ENCODE results near the gene SYNE2. TPM values are rescaled to one million over a fixed set of nuclear protein-coding genes. Genes with fewer than 3 reads are reported as not detected.

SYNE2 gene
- total RNA-seq, 1 experiment from 2014 or later = 37.5 TPM

DNA sequence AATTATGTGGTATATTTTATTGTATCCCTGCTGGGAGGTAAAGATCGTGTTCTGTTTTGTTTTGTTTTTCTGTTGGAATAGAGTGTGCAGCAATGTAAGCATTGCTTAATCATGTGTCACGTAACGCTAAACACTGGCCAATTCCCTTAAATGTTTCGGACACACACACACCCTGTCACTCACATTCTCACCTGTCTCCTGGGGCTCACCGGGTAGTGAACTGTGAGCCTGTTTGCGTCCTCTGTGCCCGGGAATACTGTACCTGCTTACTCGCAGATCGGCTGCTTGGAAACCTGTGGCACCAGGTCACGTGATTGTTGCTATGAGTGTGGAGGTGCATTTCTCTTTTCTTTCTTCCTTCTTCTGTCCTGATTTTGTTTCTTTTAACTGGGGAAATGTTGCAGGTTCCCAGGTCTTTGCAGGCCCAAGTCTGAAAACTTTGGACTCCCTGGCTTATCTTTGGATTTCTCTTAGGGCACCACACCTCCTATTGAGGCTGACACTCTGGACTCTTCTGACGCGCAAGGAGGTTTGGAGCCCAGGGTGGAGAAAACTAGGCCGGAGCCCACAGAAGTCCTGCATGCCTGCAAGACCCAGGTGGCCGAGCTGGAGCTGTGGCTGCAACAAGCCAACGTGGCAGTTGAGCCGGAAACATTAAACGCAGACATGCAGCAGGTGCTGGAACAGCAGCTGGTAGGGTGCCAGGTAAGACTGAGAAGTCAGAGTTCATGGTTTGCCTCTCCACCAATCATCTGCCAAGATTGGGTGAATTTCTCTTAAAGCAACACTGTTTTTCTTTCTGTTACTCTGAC, 260.3 kb downstream of the SYNE2 start:
- Histone ChIP-seq H3K4me3 (ENCODE audit: low read depth in 2 of 2, low read length in 2 of 2) (no peak overlapping the region), H3K27ac (ENCODE audit: low read length) (no peak overlapping the region), H3K9me3 (ENCODE audit: control insufficient read depth, insufficient read depth, low read depth, low read length) (no peaks in the 10 kb centered on the region), H3K36me3 (ENCODE audit: control insufficient read depth, insufficient read depth, low read length) (no peaks in the 10 kb centered on the region), H3K4me1 (ENCODE audit: control insufficient read depth, insufficient read depth, low read length) (no peaks in the 10 kb centered on the region), H3K27me3 (ENCODE audit: control insufficient read depth, insufficient read depth, low read length) (no peaks in the 10 kb centered on the region)
- BruUV-seq (replicated peaks) = no TSS peak
- DNase-seq (ENCODE audit: low read depth, low spot score) (no peak), ATAC-seq (no peak)
- TF ChIP-seq, protein P1, sequence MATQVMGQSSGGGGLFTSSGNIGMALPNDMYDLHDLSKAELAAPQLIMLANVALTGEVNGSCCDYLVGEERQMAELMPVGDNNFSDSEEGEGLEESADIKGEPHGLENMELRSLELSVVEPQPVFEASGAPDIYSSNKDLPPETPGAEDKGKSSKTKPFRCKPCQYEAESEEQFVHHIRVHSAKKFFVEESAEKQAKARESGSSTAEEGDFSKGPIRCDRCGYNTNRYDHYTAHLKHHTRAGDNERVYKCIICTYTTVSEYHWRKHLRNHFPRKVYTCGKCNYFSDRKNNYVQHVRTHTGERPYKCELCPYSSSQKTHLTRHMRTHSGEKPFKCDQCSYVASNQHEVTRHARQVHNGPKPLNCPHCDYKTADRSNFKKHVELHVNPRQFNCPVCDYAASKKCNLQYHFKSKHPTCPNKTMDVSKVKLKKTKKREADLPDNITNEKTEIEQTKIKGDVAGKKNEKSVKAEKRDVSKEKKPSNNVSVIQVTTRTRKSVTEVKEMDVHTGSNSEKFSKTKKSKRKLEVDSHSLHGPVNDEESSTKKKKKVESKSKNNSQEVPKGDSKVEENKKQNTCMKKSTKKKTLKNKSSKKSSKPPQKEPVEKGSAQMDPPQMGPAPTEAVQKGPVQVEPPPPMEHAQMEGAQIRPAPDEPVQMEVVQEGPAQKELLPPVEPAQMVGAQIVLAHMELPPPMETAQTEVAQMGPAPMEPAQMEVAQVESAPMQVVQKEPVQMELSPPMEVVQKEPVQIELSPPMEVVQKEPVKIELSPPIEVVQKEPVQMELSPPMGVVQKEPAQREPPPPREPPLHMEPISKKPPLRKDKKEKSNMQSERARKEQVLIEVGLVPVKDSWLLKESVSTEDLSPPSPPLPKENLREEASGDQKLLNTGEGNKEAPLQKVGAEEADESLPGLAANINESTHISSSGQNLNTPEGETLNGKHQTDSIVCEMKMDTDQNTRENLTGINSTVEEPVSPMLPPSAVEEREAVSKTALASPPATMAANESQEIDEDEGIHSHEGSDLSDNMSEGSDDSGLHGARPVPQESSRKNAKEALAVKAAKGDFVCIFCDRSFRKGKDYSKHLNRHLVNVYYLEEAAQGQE (IDR thresholded peaks at IDR 0.05; ENCODE audit: insufficient read depth in 1 of 2, low read depth in 2 of 2, low read length in 1 of 2) = no peak
- TF ChIP-seq POLR2AphosphoS5 (IDR thresholded peaks at IDR 0.05; ENCODE audit: low read depth, low read length) (no peak), SIN3A (IDR thresholded peaks at IDR 0.05; ENCODE audit: borderline replicate concordance, insufficient read depth, low read depth, low read length) (no peak), TCF7L2 (IDR thresholded peaks at IDR 0.05; ENCODE audit: low read depth, low read length) (no peak)
- TF ChIP-seq, protein P2, sequence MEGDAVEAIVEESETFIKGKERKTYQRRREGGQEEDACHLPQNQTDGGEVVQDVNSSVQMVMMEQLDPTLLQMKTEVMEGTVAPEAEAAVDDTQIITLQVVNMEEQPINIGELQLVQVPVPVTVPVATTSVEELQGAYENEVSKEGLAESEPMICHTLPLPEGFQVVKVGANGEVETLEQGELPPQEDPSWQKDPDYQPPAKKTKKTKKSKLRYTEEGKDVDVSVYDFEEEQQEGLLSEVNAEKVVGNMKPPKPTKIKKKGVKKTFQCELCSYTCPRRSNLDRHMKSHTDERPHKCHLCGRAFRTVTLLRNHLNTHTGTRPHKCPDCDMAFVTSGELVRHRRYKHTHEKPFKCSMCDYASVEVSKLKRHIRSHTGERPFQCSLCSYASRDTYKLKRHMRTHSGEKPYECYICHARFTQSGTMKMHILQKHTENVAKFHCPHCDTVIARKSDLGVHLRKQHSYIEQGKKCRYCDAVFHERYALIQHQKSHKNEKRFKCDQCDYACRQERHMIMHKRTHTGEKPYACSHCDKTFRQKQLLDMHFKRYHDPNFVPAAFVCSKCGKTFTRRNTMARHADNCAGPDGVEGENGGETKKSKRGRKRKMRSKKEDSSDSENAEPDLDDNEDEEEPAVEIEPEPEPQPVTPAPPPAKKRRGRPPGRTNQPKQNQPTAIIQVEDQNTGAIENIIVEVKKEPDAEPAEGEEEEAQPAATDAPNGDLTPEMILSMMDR (IDR thresholded peaks at IDR 0.05) = no peak
- intact Hi-C loops (cut with micrococcal nuclease; ENCODE audit: unreplicated experiment) = no loop called here
- ChIA-PET POLR2A (interaction anchor here (0.6 kb wide), 1 partner anchor 10 kb away, joined by 4 read pairs; no protein-coding TSS in a partner anchor), CTCF (no interaction called here)
- in situ Hi-C loops (cut with HindIII; ENCODE audit: low pct_unique_long_range_greater_than_20kb, low sequenced_read_pairs) = no loop called here

DNA sequence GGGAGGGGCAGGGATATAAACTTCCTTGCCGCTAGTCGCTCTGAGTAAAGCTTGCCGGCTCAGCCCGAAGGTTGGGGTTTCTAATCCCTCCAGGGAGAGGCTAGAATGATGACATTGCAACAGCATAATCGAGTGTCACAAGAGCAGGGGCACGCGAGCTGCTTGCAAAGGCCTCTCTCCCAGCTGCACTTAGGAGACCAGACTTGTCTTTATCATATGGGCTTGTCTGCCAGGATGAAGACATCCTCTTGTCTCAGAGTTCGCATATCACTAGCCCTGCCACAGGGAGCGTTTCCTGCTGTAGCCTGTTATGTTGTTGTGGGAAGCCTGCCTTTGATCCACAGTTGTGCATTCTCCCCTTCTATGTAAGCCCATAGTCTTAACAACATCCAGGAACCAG, 261.4 kb downstream of the SYNE2 start:
- Histone ChIP-seq H3K27me3 (ENCODE audit: control insufficient read depth, insufficient read depth, low read length) (no peaks in the 10 kb centered on the region), H3K4me1 (ENCODE audit: control insufficient read depth, insufficient read depth, low read length) (no peaks in the 10 kb centered on the region), H3K9me3 (ENCODE audit: control insufficient read depth, insufficient read depth, low read depth, low read length) (no peaks in the 10 kb centered on the region), H3K36me3 (ENCODE audit: control insufficient read depth, insufficient read depth, low read length) (no peaks in the 10 kb centered on the region), H3K4me3 (ENCODE audit: low read depth in 2 of 2, low read length in 2 of 2) (no peak overlapping the region), H3K27ac (ENCODE audit: low read length) (no peak overlapping the region)
- POLR2A ChIA-PET = no interaction called here
- ATAC-seq (no peak), DNase-seq (ENCODE audit: low read depth, low spot score) (no peak)
- intact Hi-C loops (cut with micrococcal nuclease; ENCODE audit: unreplicated experiment) (no loop called here), in situ Hi-C loops (cut with HindIII; ENCODE audit: low pct_unique_long_range_greater_than_20kb, low sequenced_read_pairs) (no loop called here)
- BruUV-seq (replicated peaks) = no TSS peak
- TF ChIP-seq TCF7L2 (IDR thresholded peaks at IDR 0.05; ENCODE audit: low read depth, low read length) (no peak), SIN3A (IDR thresholded peaks at IDR 0.05; ENCODE audit: borderline replicate concordance, insufficient read depth, low read depth, low read length) (no peak), POLR2AphosphoS5 (IDR thresholded peaks at IDR 0.05; ENCODE audit: low read depth, low read length) (no peak)
- TF ChIP-seq, protein P1 (IDR thresholded peaks at IDR 0.05; ENCODE audit: insufficient read depth in 1 of 2, low read depth in 2 of 2, low read length in 1 of 2) = no peak
- TF ChIP-seq, protein P2 (IDR thresholded peaks at IDR 0.05) = no peak
- CTCF ChIA-PET = no interaction called here

Measured in Panc1 (cell line).